ENCODE measurements around the gene DLG1. TPM values are rescaled to one million over a fixed set of nuclear protein-coding genes. Genes with fewer than 3 reads are reported as not detected.

DLG1 gene
- polyA plus RNA-seq, 1 donor from 2014 or later, result 43.9 TPM

DNA sequence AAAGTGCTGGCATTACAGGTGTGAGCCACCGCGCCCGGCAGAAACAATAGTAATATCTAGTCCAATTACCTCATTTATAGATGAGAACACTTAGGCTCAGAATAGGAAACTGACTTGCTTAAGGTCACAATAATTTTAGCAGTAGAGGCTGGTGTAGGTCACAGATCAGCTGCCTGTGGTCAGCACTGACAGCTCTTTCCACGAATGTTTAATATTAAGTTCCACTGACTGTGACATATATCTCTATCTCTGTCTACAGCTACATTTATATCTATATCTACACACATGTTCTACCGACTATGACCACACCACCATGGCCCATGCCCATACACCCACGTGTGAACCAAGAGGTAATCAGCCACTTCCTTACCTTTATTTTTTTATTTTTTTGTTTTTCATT lies 40.2 kb upstream of the DLG1 start:
- Histone ChIP-seq H2AFZ (ENCODE audit: low read depth, low read length) (no peak overlapping the region), H3K9me3 (ENCODE audit: low read length) (no peaks in the 10 kb centered on the region)

DNA sequence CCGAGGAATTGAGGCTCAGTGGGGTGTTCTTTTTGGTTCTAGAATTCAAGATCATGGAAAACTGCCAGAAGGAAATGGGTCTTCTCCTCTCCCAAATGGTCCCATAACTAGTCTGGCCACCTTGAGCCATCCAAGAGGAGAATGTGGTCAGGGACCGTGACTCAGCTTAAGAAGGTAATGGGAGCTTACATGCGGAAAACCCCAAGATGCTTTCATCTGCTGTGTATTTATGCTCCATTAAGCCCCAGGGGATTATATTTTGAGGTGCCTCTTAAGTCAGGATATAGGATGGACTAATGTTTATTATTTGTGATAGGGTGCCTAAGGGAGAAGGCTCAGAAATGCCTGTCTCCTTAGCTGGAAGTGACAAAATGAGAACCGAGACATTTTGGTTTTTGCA lies 39.2 kb upstream of the DLG1 start:
- H3K9me2 ChIP-seq (ENCODE audit: insufficient read depth, low read length), result no peaks in the 10 kb centered on the region
- no peaks in the 10 kb centered on the region for H3K9me3 ChIP-seq (ENCODE audit: low read length)
- H2AFZ ChIP-seq (ENCODE audit: low read depth, low read length), result no peak overlapping the region
- no peak overlapping the region for H3K9ac ChIP-seq (ENCODE audit: low read length)
- no peaks in the 10 kb centered on the region for H3F3A ChIP-seq (ENCODE audit: insufficient read depth, low read length, poor library complexity, severe bottlenecking)
- TF ChIP-seq TAF1 (IDR thresholded peaks at IDR 0.05; ENCODE audit: low read depth) (no peak), EZH2 (IDR thresholded peaks at IDR 0.05; ENCODE audit: borderline replicate concordance, insufficient read depth, low read length, poor library complexity, severe bottlenecking) (no peak), MXI1 (conservative IDR thresholded peaks at IDR 0.05; ENCODE audit: poor library complexity, severe bottlenecking) (no peak), POLR2AphosphoS5 (IDR thresholded peaks at IDR 0.05) (no peak), EP300 (conservative IDR thresholded peaks at IDR 0.05; ENCODE audit: poor library complexity, severe bottlenecking) (no peak), RAD21 (conservative IDR thresholded peaks at IDR 0.05) (no peak), SMC3 (conservative IDR thresholded peaks at IDR 0.05; ENCODE audit: poor library complexity) (no peak)
- TF ChIP-seq, protein P1, sequence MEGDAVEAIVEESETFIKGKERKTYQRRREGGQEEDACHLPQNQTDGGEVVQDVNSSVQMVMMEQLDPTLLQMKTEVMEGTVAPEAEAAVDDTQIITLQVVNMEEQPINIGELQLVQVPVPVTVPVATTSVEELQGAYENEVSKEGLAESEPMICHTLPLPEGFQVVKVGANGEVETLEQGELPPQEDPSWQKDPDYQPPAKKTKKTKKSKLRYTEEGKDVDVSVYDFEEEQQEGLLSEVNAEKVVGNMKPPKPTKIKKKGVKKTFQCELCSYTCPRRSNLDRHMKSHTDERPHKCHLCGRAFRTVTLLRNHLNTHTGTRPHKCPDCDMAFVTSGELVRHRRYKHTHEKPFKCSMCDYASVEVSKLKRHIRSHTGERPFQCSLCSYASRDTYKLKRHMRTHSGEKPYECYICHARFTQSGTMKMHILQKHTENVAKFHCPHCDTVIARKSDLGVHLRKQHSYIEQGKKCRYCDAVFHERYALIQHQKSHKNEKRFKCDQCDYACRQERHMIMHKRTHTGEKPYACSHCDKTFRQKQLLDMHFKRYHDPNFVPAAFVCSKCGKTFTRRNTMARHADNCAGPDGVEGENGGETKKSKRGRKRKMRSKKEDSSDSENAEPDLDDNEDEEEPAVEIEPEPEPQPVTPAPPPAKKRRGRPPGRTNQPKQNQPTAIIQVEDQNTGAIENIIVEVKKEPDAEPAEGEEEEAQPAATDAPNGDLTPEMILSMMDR (IDR thresholded peaks at IDR 0.05; ENCODE audit: poor library complexity, severe bottlenecking), result no peak
- TF ChIP-seq, protein P2, sequence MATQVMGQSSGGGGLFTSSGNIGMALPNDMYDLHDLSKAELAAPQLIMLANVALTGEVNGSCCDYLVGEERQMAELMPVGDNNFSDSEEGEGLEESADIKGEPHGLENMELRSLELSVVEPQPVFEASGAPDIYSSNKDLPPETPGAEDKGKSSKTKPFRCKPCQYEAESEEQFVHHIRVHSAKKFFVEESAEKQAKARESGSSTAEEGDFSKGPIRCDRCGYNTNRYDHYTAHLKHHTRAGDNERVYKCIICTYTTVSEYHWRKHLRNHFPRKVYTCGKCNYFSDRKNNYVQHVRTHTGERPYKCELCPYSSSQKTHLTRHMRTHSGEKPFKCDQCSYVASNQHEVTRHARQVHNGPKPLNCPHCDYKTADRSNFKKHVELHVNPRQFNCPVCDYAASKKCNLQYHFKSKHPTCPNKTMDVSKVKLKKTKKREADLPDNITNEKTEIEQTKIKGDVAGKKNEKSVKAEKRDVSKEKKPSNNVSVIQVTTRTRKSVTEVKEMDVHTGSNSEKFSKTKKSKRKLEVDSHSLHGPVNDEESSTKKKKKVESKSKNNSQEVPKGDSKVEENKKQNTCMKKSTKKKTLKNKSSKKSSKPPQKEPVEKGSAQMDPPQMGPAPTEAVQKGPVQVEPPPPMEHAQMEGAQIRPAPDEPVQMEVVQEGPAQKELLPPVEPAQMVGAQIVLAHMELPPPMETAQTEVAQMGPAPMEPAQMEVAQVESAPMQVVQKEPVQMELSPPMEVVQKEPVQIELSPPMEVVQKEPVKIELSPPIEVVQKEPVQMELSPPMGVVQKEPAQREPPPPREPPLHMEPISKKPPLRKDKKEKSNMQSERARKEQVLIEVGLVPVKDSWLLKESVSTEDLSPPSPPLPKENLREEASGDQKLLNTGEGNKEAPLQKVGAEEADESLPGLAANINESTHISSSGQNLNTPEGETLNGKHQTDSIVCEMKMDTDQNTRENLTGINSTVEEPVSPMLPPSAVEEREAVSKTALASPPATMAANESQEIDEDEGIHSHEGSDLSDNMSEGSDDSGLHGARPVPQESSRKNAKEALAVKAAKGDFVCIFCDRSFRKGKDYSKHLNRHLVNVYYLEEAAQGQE (IDR thresholded peaks at IDR 0.05; ENCODE audit: borderline replicate concordance), result no peak
- no peaks in the 10 kb centered on the region for H3K79me2 ChIP-seq (replicated peaks; ENCODE audit: insufficient read depth, low read length)
- H3K4me2 ChIP-seq (ENCODE audit: low read length), result no peak overlapping the region
- no peak overlapping the region for H3K27ac ChIP-seq (ENCODE audit: low read length)
- no peak overlapping the region for H3K4me3 ChIP-seq (ENCODE audit: low read length)
- no peaks in the 10 kb centered on the region for H3K36me3 ChIP-seq (ENCODE audit: insufficient read depth, low read length)
- no peaks in the 10 kb centered on the region for H3K27me3 ChIP-seq (ENCODE audit: insufficient read depth, low read depth, low read length)
- H4K20me1 ChIP-seq (ENCODE audit: insufficient read depth), result no peaks in the 10 kb centered on the region

More for the DNA sequence above, 40.2 kb upstream of the DLG1 start:
- no peak overlapping the region for H3K4me2 ChIP-seq (ENCODE audit: low read length)
- H4K20me1 ChIP-seq (ENCODE audit: insufficient read depth), result no peaks in the 10 kb centered on the region
- H3K27ac ChIP-seq (ENCODE audit: low read length), result no peak overlapping the region
- no peak overlapping the region for H3K9ac ChIP-seq (ENCODE audit: low read length)
- H3K79me2 ChIP-seq (replicated peaks; ENCODE audit: insufficient read depth, low read length), result no peaks in the 10 kb centered on the region
- no peaks in the 10 kb centered on the region for H3K9me2 ChIP-seq (ENCODE audit: insufficient read depth, low read length)
- H3K4me3 ChIP-seq (ENCODE audit: low read length), result no peak overlapping the region
- no peaks in the 10 kb centered on the region for H3F3A ChIP-seq (ENCODE audit: insufficient read depth, low read length, poor library complexity, severe bottlenecking)
- TF ChIP-seq, protein P1 (IDR thresholded peaks at IDR 0.05; ENCODE audit: poor library complexity, severe bottlenecking), result no peak
- TF ChIP-seq, protein P2 (IDR thresholded peaks at IDR 0.05; ENCODE audit: borderline replicate concordance), result no peak
- TF ChIP-seq MXI1 (conservative IDR thresholded peaks at IDR 0.05; ENCODE audit: poor library complexity, severe bottlenecking), result no peak
- no peak for TF ChIP-seq EZH2 (IDR thresholded peaks at IDR 0.05; ENCODE audit: borderline replicate concordance, insufficient read depth, low read length, poor library complexity, severe bottlenecking)
- no peaks in the 10 kb centered on the region for H3K36me3 ChIP-seq (ENCODE audit: insufficient read depth, low read length)
- no peaks in the 10 kb centered on the region for H3K27me3 ChIP-seq (ENCODE audit: insufficient read depth, low read depth, low read length)

Measured in neural cell (in vitro differentiated cells).